Activated gamma-delta T cell treated with Interleukin-2 at 50 U/mL for 16 hours (primary cell): Measurements from ENCODE around the gene FNDC5.

Experiments
- DNase-seq: peaks from one replicate; pipeline ENCODE4 v3.0.0-alpha.2; 2020

FNDC5 gene

GRCh38 chr1:32897082-32898049, 26.7 kb upstream of the FNDC5 start:
- no peak for DNase-seq

- no peak for DNase-seq
Measured at GRCh38 chr1:32896451-32896850, 25.7 kb upstream of the FNDC5 start.

GRCh38 chr1:32895325-32896215, 24.9 kb upstream of the FNDC5 start:
- no peak for DNase-seq

GRCh38 chr1:32894681-32895080, 24.0 kb upstream of the FNDC5 start:
- DNase-seq, result no peak

- DNase-seq, result no peak
Measured at GRCh38 chr1:32894019-32894600, 23.4 kb upstream of the FNDC5 start.

- DNase-seq, result no peak
Measured at GRCh38 chr1:32893198-32894018, 22.7 kb upstream of the FNDC5 start.

GRCh38 chr1:32892368-32893197, 21.9 kb upstream of the FNDC5 start:
- no peak for DNase-seq

GRCh38 chr1:32891630-32892029, 20.9 kb upstream of the FNDC5 start:
- no peak for DNase-seq

- DNase-seq, result no peak
Measured at GRCh38 chr1:32891241-32891570, 20.5 kb upstream of the FNDC5 start.

GRCh38 chr1:32890516-32891240, 20.0 kb upstream of the FNDC5 start:
- DNase-seq, result no peak

GRCh38 chr1:32889731-32890278, 19.1 kb upstream of the FNDC5 start:
- DNase-seq, result no peak

GRCh38 chr1:32888677-32889420, 18.1 kb upstream of the FNDC5 start:
- DNase-seq, result no peak

- DNase-seq, result no peak
Measured at GRCh38 chr1:32888134-32888533, 17.4 kb upstream of the FNDC5 start.

- no peak for DNase-seq
Measured at GRCh38 chr1:32887623-32888022, 16.9 kb upstream of the FNDC5 start.

GRCh38 chr1:32886828-32887414, 16.2 kb upstream of the FNDC5 start:
- DNase-seq, result no peak

- DNase-seq, result no peak
Measured at GRCh38 chr1:32886004-32886827, 15.5 kb upstream of the FNDC5 start, which contains the start of gene HPCA. Gene HPCA (plus strand): TSS chr1:32886491. CDS start chr1:32888899, 2,408 bp downstream.

- no peak for DNase-seq
Measured at GRCh38 chr1:32885676-32886003, 14.9 kb upstream of the FNDC5 start.

- no peak for DNase-seq
Measured at GRCh38 chr1:32884726-32885125, 14.0 kb upstream of the FNDC5 start.

GRCh38 chr1:32884032-32884372, 13.3 kb upstream of the FNDC5 start:
- no peak for DNase-seq
